Esophagus muscularis mucosa (tissue), 4 donors: ENCODE measurements around the gene NR1H2.
"Not testable (repeated sequence)": the region's sequence is repeated elsewhere in the genome, so short reads cannot be mapped to it uniquely, and the experiment has no call there.

Experiments
- CTCF ChIP-seq, 3 experiments: fragments of 200-600 bp in 2 of 3; fragments of 450-650 bp in 1 of 3; sonication (generic) in 2 of 3; IDR thresholded peaks; one replicate each; pipeline ENCODE4 v1.5.1; 2017 to 2019; ENCODE audit warnings: antibody characterized with exemption in 3 of 3, mild to moderate bottlenecking in 2 of 3, moderate library complexity in 1 of 3
- EP300 ChIP-seq: sonication (generic); formaldehyde crosslinking; IDR thresholded peaks from one replicate; pipeline ENCODE4 v1.6.1; 2017; ENCODE audit warnings: antibody characterized with exemption
- POLR2A ChIP-seq: fragments of 450-650 bp; IDR thresholded peaks from one replicate; pipeline ENCODE4 v1.6.1; 2017; ENCODE audit warnings: antibody characterized with exemption, moderate library complexity, mild to moderate bottlenecking, low read depth

GRCh38 chr19:50390952-50391351, 14.7 kb downstream of the NR1H2 start:
- TF ChIP-seq CTCF (IDR thresholded peaks at IDR 0.05); EP300; POLR2A: not testable (repeated sequence)
